ENCODE results near the gene DCAF6.
"Not testable (repeated sequence)": the region's sequence is repeated elsewhere in the genome, so short reads cannot be mapped to it uniquely, and the experiment has no call there.

The DCAF6 gene

DNA sequence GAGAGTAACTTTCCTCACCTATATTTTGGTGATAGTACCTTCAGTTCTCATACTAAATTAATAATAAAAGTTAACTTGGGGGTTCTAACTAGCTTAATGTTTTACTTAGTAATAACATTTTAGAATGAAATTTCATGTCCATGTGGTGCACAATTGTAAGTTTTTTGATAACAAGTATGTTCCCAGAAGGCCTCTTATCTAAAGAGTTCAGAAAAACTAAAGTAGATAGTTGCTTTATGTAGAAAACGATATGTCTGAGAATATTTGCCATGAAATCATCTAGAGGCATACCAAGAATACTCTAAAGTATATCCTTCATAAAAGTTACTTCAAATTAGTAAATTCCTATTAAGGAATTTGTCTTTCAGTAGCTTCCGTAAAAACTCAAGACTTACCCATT is 12.4 kb upstream of the DCAF6 start:
- DNase-seq, result no peak

DNA sequence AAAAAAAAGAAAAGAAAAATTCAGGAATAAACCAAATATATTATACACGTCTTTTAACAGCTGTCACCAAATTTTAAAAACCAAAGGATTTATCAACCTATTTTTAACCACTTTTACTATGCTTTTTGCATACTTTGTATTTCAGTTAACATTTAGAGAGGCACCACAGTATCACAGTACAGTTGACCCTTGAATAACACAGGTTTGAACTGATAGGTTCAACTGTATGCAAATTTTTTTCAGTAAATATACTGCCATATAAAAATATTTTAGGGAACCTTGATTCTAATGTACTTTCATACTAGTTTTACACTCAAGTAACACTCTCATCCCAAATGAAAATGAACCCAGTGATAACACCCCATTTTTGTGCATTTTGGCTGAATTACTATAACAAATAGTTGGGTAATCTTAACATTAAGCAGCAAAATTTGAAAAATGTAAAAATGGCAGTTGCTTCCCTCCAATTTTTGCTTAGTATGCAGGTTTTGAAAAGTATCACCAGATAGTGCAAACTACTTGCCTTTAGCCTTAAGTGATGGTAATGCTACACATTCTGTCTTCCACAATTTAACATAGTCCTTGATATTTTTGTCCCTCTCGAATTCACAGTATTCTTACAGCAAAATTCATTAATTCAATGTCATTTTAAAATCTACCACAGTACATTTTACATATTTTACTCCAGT is 11.8 kb upstream of the DCAF6 start:
- no peak for DNase-seq

DNA sequence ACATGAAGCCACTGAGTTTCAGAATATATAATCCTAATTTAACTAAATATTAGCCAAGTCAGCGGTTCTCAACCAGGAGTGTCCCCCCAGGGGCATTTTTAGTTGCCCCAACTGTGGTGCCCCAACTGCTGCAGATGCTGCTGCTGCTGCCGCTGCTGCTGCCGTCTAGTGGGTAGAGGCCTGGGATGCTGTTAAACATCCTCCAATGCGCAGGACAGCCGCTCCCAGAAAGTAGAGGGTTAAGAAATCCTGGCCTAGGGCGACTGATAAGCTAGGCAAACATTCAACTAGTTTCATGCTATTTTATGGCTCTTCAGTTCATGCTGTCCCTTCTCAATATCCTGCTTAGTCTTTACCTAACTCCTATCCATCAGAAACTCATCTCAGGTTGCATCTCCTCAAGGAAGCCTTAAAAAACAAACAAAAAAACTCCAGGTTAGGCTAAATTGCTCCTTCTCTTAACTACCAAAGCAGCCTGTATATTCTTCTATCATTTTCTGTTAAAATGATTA is 9.9 kb upstream of the DCAF6 start:
- DNase-seq, result no peak

DNA sequence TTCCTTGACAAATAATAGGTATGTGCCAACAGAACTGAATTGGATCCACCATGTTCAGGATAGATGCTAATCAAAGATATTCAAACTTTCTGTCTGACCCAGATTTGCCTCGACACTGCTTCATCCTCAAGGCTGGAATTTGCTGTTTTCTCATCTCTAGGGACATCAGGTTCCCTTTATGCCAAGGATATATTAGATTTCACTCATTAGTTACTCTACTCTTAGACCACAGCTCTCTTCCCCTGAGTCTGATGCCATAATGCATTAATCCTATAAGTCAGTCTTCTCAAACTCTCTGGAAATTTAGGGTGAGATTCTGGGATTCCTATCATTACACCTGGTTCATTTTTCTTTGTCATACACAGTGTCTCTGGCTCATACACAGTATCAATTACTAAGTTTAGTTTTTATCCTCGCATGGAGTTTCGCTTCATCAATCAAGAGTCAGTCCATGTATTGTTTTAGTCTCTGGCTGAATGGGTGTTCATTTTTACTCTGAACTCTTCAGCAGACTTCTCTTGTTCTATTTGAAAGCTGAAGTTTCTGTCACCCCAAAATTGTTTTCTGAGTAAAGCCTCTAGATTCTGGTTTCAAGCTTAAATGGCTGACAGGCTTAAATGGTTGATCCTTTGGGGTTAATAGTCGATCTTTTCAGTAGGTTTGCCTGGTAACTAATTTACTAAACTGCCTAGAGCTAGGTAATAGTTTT is 9.3 kb upstream of the DCAF6 start:
- DNase-seq, result no peak

DNA sequence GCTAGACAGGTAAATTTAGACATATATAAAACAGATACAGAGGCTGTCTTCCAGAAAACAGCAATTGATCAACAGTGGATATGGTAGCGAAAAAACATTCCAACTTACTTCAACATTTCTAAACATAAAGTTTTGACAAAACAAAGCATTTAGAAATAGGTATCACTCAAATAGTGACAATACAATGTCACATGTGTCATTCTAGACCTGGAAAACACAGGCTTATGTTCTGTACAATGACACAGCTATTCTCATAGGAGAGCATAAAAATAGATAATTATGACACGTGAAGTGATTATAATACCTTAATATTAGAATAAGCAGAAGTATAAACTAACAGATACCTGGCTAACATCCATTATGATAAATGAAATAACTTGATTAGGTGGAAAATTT is 8.0 kb upstream of the DCAF6 start:
- DNase-seq, result no peak

DNA sequence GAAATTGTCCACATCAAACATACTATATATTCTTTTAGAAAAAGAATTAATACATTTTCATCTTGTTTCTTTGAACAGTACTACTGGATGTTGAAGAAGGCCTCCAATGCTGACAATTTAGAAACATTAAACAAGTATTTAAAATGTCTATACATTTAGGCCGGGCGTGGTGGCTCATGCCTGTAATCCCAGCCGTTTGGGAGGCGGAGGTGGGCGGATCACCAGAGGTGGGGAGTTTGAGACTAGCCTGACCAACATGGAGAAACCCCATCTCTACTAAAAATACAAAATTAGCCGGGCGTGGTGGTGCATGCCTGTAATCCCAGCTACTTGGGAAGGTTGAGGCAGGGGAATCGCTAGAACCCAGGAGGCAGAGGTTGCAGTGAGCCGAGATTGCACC is 7.6 kb upstream of the DCAF6 start:
- not testable (repeated sequence) for DNase-seq

DNA sequence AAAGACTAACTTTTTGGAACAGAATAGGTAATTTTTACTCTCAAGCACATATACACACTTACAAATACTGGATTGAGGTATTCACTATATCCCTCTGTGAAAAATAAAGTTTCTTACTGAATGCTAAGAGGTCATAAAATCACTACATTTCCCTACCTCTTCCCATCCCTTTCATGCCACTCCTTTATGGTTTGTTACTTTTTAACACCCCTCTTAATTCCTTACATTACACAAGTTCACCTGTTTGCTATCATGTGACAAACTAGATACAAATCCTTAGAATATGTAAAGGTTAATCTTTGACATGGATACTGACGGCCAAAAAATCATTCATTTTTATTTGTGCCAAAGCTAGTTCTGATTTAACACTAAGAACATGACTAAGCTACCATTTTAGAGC is 6.8 kb upstream of the DCAF6 start:
- no peak for DNase-seq

DNA sequence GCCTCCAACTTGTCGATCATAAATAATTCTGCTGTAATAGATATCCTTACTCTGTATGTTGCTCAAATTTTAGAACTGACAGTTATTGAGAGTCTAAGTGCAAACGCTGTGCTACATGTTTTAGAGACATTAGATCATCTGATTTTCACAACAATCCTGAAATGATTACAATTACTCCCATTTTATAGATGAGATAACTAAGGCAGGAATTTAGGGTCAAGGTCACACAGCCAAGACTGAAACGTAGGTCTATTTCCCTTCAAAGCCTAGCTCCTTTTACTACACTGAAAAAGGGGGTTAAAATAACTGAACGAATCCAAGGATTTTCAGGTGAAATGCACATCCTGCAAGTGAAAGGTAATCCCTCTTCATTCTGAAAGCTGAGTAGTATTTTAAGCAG is 2.7 kb upstream of the DCAF6 start:
- no peak for DNase-seq

DNA sequence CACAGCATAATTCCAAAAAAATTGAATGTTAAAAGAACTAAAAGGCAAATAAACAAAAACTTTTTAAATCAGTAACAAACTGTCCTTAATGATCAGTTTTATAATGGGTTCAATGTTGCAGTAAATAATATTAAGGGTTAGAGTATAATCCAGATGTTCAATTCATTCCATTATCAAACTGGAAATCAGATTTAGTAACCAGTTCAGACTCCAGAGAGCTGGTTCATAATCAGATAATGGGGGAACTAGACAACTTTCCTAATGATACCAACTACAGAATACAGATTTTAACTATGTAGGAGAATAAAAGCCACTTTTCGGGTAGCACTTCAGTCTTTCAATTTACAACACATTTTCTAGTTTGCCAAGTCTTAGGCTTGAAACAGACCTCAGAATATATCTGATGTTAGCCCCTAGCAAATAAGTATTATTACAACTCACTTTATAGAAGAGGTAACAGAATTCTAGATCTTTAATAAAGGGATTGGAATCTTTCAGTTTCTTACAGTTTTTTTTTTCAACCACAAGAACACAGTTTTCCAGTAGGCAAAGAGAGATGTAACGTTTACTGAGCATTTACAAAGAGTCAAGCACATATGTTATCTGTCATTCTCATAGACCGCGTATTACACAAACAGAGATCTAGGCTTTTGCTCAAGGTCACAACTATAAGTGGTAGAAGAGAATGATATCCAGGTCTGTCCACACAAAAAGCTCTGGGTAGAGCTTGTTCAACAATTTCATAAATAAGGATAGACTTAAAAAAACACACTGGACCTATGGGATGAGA is 1.9 kb upstream of the DCAF6 start:
- no peak for DNase-seq

DNA sequence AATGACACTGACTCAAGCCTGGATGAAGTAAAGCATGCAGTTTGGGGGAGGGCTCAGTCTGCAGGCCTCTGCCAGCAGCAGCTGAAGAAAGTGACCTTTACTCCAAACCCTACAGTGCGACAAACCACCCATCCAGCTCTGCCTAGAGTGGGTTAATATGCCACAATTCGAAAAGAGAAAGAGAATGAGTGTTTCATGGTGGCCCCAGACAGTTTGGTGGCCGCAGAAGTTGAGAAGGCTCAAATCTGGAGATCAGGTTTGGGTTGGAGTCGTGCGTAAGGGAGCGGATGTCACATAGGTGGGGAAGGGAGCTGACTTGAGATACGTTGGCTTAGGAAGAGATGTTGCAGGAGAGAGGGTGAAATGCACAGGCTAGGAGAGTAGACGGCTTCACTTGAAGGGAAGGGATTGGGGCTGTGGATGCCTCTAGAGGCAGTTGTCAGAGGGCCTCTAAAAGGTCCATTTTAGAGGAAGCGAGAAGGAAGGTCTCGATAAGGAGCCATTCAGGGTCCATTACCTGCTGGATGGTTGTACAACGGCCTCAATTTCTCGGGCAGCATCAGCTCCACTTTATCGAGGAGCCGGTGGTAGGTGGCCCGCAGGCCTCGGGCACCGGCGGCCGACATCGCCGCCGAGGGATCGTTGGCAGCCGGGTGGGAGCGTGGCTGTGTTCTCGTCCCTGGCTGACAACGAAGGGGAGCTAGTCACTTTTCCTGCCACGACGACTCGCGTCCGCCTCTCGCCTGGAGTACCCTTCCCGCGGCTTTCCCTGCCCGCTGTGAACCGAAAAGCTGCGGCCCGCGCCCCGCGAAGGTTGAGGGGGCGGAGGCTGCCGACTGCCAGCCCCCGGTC is 1.0 kb upstream of the DCAF6 start:
- DNase-seq, result peak; percentile 67

DNA sequence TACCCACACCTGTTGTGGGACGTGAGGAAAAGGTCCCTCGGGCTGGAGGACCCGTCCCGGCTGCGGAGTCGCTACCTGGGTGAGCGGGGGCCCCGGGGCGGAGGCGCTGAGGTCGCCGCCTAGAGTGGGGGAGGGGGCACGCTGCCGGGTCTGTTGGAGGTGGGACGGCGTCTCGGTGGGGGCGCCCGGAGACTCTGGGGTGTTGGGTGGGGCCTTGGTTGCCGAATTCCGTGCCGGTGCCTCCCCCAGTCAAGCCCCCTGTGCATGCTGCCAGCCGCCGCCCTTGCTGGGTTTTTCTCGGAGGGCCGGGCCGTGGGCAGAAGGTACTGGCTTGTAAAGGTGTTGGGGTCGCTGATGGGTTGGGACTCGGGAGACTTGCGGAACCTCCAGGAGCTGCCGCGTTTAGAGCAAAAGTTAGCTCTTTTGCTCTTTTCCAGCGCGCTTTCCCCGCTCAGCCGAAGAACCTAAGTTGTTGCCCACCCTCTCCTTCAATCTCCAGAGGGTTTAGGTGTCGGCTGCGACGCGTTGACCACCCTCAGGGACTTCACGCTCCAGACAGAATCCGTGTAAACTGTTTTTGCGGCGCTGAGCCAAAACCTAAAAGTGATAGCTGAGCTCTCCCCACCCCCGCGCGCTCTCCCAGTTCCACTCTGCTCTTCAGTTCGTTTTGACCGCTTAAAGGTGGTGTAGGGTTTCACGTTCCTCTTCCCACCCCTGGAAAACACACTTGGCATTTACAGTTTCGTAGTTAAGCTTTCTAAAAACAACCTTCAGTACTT is 636 bp downstream of the DCAF6 start, which contains the start of gene MPC2:
Gene MPC2 (minus strand): TSS at position 143 of the 779 bp plus-strand sequence. CDS start 1,231 bp downstream, outside the sequence.
- peak; percentile 86 for DNase-seq

DNA sequence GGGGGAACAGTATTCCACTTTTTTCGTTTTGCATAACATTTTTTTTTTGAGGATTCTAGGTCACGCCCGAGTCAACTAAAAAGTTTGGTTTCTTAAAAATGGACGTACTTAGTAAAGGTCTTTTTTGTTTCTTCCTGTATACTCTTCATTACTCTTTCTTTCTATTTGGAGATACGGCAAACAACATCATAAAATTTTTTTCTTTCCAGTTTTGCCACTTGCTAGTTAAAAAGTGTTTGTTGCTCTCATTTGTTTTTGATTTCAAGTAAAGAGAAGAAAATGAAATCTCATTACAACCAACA is 1.2 kb downstream of the DCAF6 start:
- DNase-seq, result no peak

DNA sequence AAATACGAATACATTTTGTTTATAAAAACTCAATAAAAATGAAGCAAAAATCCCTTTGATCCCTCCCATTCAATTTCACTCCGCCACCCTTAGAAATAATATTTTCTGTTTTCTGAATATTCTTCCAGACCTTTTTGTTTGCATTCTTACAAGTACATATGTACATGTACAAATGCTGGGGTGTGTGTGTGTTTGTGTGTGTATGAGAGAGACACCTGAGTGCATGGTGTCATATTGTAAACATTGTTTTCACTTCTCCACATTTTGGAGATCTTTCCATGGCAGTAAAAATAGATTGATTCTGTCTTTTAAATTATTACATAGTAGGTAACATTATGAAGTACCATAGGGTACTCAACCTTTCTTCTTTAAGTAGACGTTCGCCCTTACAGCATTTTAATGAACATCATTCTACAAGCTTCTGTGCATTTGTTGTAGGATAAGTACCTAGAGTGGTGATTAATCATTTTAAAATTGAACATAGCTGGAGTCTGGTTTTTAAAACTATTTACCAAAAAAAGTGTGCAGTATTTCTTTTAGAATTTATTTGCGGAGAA is 1.7 kb downstream of the DCAF6 start:
- no peak for DNase-seq

DNA sequence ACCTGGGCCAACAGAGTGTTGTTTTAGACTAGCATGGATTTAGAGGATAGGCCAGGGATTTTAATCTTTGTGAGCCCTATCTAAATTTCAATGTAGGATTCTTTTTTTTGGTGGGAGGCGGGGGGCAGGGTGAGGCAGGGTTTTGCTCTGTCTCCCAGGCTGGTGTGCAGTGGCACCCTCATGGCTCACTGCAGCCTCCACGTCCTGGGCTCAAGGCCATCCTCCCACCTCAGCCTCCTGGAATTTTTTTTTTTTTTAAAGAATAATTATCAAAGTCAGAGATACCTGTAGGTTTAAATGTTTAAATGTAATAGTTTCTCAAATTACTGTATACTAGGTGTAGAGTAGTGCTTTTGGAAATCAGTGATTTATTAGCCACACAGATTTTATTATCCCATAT is 3.8 kb downstream of the DCAF6 start:
- no peak for DNase-seq

DNA sequence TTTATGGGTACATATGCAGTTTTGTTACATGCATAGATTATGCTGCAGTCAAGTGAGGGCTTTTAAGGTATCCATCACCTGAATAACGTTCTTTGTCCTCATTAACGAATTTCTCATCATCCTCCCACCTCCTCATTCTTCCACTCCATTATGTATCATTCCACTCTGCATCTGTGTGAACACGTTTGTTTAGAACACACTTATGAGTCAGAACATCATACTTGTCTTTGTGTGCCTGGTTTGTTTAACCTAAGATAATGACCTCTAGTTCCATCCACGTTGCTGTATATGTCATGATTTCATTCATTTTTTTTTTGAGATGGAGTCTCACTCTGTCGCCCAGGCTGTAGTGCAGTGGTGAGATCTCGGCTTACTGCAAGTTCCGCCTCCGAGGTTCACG is 7.1 kb downstream of the DCAF6 start:
- DNase-seq, result no peak

DNA sequence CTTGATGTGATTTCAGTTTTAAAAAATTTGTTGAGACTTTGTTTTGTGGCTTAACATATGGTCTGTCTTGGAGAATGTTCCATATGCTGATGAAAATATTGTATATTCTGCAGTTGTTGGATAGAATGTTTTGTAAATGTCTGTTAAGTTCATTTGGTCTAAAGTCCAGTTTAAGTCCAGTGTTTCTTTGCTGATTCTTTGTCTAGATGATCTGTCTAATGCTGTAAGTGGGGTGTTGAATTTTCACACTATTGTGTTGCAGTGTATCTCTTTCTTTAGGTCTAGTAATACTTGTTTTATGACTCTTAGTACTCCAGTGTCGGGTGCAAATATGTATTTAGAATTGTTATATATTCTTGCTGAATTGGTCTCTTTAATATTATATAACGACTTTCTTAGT is 11.2 kb downstream of the DCAF6 start:
- no peak for DNase-seq

DNA sequence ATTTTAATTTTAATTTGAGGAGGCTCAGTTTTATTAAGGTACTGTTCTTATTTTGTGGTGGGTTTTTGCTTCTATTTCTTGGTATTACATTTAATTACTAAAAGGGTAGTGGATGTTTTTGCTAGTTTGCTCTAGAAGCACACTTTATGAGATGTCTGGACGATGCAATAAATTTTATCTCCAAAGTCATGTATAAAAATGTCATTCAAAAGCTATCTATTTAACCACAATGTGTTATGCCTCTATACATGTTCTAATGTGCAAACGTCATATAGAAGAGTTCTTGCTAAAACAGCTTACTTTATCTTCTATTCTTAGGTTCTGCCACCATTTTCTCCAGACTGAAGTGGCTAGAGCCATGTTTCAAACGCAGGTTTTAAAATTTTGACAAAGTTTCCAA is 13.3 kb downstream of the DCAF6 start:
- no peak for DNase-seq

DNA sequence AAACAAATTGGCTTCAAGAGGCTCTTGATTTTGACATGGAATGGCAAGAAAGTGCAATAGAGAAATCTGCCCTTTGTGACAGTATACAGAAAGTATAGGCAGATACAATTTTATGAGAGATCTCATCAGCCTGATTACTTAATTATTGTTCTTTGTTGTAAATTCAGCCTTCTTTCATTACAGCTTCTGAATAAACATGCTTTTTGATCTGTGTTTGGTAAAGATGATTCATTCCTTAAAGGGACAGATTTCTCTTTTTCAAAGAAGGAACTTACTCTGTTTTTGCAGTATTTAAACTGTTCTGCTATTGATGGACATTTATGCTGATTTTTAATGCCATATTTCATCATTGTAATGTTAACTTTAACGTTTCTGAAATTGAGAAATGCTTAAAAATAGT is 14.1 kb downstream of the DCAF6 start:
- no peak for DNase-seq

DNA sequence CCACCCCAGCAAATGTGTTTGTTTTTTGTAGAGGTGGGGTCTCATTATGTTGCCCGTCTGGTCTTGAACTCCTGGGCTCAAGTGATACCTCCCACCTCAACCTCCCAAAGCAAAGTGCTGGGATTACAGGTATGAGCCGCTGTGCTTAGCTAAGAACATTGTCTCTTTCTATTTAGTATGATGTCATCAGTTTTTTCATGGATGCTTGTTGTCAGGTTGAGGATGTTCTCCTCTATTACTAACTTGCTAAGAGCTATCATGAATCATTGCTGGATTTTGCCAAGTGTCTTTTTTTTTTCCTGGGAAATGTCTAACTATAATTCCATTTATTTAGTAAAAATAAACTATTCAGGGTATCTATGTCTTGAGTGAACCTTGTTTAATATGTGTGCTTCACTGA is 19.4 kb downstream of the DCAF6 start:
- no peak for DNase-seq

DNA sequence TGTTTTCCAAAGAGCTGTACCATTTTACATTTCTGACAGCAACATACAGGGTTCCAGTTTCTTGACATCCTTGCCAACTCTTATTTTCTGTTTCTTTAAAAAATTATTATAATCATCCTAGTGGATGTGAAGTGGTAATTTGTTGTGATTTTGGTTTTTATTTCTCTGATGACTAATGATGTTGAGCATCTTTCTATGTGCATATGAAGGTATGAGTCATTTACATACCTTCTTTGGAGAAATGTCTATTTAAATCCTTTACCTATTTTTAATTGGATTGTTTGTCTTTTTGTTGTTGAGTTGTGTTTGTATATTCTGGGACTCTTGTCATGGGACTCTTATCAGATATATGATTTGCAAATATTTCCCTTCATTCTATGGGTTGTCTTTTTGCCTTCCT is 21.2 kb downstream of the DCAF6 start:
- no peak for DNase-seq

DNA sequence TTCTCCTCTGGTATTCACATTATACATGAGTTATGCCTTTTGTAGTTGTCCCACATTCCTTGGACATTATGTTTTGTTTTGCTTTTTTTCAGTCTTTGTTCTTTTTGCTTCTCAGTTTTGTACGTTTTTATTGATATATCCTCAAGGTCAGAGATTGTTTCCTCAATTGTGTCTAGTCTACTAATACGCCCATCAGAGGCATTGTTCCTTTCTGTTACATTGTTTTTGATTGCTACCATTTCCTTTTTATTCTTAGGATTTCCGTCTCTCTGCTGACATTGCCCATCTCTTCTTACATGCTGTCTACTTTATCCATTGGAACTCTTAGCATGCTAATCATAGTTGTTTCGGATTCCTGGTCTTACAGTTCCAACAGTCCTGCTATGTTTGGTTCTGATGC is 28.2 kb downstream of the DCAF6 start:
- no peak for DNase-seq

DNA sequence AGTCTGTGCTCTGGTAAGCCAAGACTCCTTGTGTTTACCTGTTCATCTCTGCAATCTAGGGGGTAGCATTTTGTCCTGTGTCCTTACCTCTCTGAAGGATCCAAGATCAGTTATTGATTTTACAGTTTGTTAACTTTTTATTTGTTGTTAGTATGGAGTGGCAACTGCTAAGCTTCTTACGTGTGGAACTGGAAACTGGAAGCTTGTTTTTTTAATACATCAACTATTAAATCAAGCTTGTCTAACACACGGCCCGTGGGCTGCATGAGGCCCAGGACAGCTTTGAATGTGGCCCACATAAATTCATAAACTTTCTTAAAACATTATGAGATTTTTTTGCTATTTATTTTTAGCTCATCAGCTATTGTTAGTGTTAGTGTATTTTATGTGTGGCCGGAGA is 29.6 kb downstream of the DCAF6 start:
- DNase-seq, result no peak

Measured in activated CD8-positive, alpha-beta memory T cell treated with anti-CD3 and anti-CD28 coated beads, Interleukin-2, amount 50 U/mL, for 48 hours (primary cell).